IMR-90 (cell line): Measurements from ENCODE around the gene ADAP1. TPM values are rescaled to one million over a fixed set of nuclear protein-coding genes. Genes with fewer than 3 reads are reported as not detected.
A peak's percentile ranks its signal among the peaks of the same experiment; 100 is the strongest.

ENCODE experiments used
- ATAC-seq: fragments of 200-7000 bp; cut with Tn5 transposase; 2 replicates; pipeline ENCODE4 v1.9.1; 2020; ENCODE audit warnings: low read depth, mild to moderate bottlenecking, moderate library complexity
- BruUV-seq: library from RNA; stranded (reverse); fragments of 400-500 nt; replicated peaks from 2 replicates; lab custom pipeline; 2021; lab: Mats Ljungman, UMichigan
- CTCF ChIA-PET: fragments of 300-600 bp; formaldehyde crosslinking; extraction: SDS; loops from one replicate; lab custom pipeline; 2021; ENCODE audit warnings: antibody characterized with exemption; lab: Yijun Ruan, JAX
- POLR2A ChIA-PET: fragments of 300-600 bp; sonication (Branson Sonifier 250); formaldehyde crosslinking; loops from one replicate; lab custom pipeline; 2022; ENCODE audit warnings: antibody characterized with exemption; ENCODE audit not compliant: unreplicated experiment; lab: Charles Lee
- DNase-seq: peaks from one replicate; pipeline ENCODE4 v3.0.0; 2013
- H2AFZ ChIP-seq: replicated peaks from 2 replicates; pipeline ENCODE3; 2013; ENCODE audit warnings: low read length, mild to moderate bottlenecking; ENCODE audit not compliant: poor library complexity
- H2AK5ac ChIP-seq: 2 replicates; pipeline ENCODE4 v1.6.1; 2013; ENCODE audit warnings: low read depth, low read length, inconsistent platforms
- H2AK9ac ChIP-seq: replicated peaks from 2 replicates; pipeline ENCODE3; 2013; ENCODE audit warnings: mild to moderate bottlenecking, low read depth, low read length, moderate library complexity; ENCODE audit not compliant: poor library complexity
- H2BK120ac ChIP-seq: 2 replicates; pipeline ENCODE4 v1.6.1; 2013; ENCODE audit warnings: low read depth, low read length, inconsistent platforms
- H2BK15ac ChIP-seq: 3 replicates; pipeline ENCODE4 v1.6.1; 2013; ENCODE audit warnings: low read depth, low read length, inconsistent platforms
- H2BK20ac ChIP-seq: 2 replicates; pipeline ENCODE4 v1.6.1; 2013; ENCODE audit warnings: low read depth, mild to moderate bottlenecking, inconsistent platforms, low read length, moderate library complexity
- H2BK5ac ChIP-seq: 2 replicates; pipeline ENCODE4 v1.6.1; 2013; ENCODE audit warnings: mild to moderate bottlenecking, low read depth, low read length, inconsistent platforms; ENCODE audit not compliant: poor library complexity, severe bottlenecking
- H3K14ac ChIP-seq: replicated peaks from 2 replicates; pipeline ENCODE4 v1.6.1; 2013; ENCODE audit warnings: low read depth, low read length, inconsistent platforms
- H3K18ac ChIP-seq: 2 replicates; pipeline ENCODE4 v1.6.1; 2013; ENCODE audit warnings: low read depth, low read length, control low read depth
- H3K23ac ChIP-seq: 2 replicates; pipeline ENCODE4 v1.6.1; 2013; ENCODE audit warnings: low read depth, low read length, inconsistent platforms
- H3K27ac ChIP-seq: 2 replicates; pipeline ENCODE4 v1.5.1; 2013; ENCODE audit warnings: mild to moderate bottlenecking, control low read depth, low read length; ENCODE audit not compliant: insufficient read depth
- H3K27me3 ChIP-seq: 2 replicates; pipeline ENCODE4 v1.6.1; 2013; ENCODE audit warnings: low read length; ENCODE audit not compliant: control insufficient read depth, insufficient read depth
- H3K36me3 ChIP-seq: 2 replicates; pipeline ENCODE4 v1.6.1; 2013; ENCODE audit warnings: low read length, mixed read lengths; ENCODE audit not compliant: control insufficient read depth, insufficient read depth
- H3K4ac ChIP-seq: 2 replicates; pipeline ENCODE4 v1.6.1; 2013; ENCODE audit warnings: low read depth, low read length, inconsistent platforms
- H3K4me1 ChIP-seq: 2 replicates; pipeline ENCODE4 v1.6.1; 2013; ENCODE audit warnings: low read length, mixed read lengths; ENCODE audit not compliant: control insufficient read depth, insufficient read depth
- H3K4me2 ChIP-seq: 2 replicates; pipeline ENCODE4 v1.6.1; 2013; ENCODE audit warnings: low read depth, mild to moderate bottlenecking, control low read depth, low read length, moderate library complexity
- H3K4me3 ChIP-seq: 2 replicates; pipeline ENCODE4 v1.5.1; 2013; ENCODE audit warnings: low read depth, mild to moderate bottlenecking, control low read depth, low read length, moderate library complexity; ENCODE audit not compliant: insufficient read depth
- H3K56ac ChIP-seq: 2 replicates; pipeline ENCODE4 v1.6.1; 2013; ENCODE audit warnings: low read length, inconsistent platforms; ENCODE audit not compliant: insufficient read depth; ENCODE audit errors: extremely low read depth
- H3K79me1 ChIP-seq, 2 experiments: 2 replicates each; pipeline ENCODE4 v1.6.1; 2013; ENCODE audit warnings: low read length in 2 of 2, inconsistent platforms in 1 of 2, low read depth in 1 of 2
- H3K9ac ChIP-seq: 2 replicates; pipeline ENCODE4 v1.6.1; 2013; ENCODE audit warnings: low read depth, low read length, control low read depth
- H3K9me1 ChIP-seq: 2 replicates; pipeline ENCODE4 v1.6.1; 2013; ENCODE audit warnings: low read length, inconsistent platforms; ENCODE audit not compliant: insufficient read depth
- H3K9me3 ChIP-seq: 2 replicates; pipeline ENCODE4 v1.6.1; 2013; ENCODE audit warnings: low read length; ENCODE audit not compliant: control insufficient read depth, insufficient read depth
- H4K20me1 ChIP-seq: 2 replicates; pipeline ENCODE4 v1.6.1; 2013; ENCODE audit warnings: low read length, inconsistent platforms; ENCODE audit not compliant: insufficient read depth
- H4K5ac ChIP-seq: 2 replicates; pipeline ENCODE4 v1.6.1; 2013; ENCODE audit warnings: mild to moderate bottlenecking, low read depth, low read length, control low read depth
- H4K8ac ChIP-seq, 2 experiments: 2 replicates each; pipeline ENCODE4 v1.6.1; 2013; ENCODE audit warnings: low read depth in 2 of 2, low read length in 2 of 2, control low read depth in 1 of 2, inconsistent platforms in 1 of 2
- H4K91ac ChIP-seq: 2 replicates; pipeline ENCODE4 v1.6.1; 2013; ENCODE audit warnings: low read depth, low read length, inconsistent platforms; ENCODE audit not compliant: insufficient read depth
- CEBPB ChIP-seq: IDR thresholded peaks from 2 replicates; pipeline ENCODE4 v1.6.1; 2012; ENCODE audit warnings: low read depth, low read length, improper control_type of control experiment
- ELK1 ChIP-seq: fragments of 150-350 bp; IDR thresholded peaks from 2 replicates; pipeline ENCODE4 v1.6.1; 2016; ENCODE audit warnings: low read depth, mild to moderate bottlenecking, low read length, moderate library complexity, borderline replicate concordance
- WGBS, 2 experiments: methylation state at CpG; one replicate each; pipeline versions ENCODE4 v1.1.5 to v1.1.7; 2013; ENCODE audit warnings: missing lambda C conversion rate in 2 of 2; ENCODE audit not compliant: insufficient read length in 1 of 2; ENCODE audit errors: extremely low coverage in 2 of 2; 5-methylcytosine and 5-hydroxymethylcytosine counted together
- dilution Hi-C: fragments of 300-500 bp; cut with HindIII; formaldehyde crosslinking; loops from one replicate; pipeline ENCODE4 v1.14.3; 2018; ENCODE audit warnings: low sequenced_read_pairs; ENCODE audit not compliant: unreplicated experiment
- in situ Hi-C: fragments of 300-500 bp; cut with MboI; formaldehyde crosslinking; loops from 3 replicates; pipeline ENCODE4 v1.14.3; 2019; ENCODE audit warnings: low sequenced_read_pairs, inconsistent platforms, mixed read lengths
- intact Hi-C: fragments of 100-400 bp; cut with micrococcal nuclease; formaldehyde crosslinking; loops from 2 replicates; pipeline ENCODE4 v1.10.0; 2022
- polyA plus RNA-seq, 3 experiments: library from polyadenylated mRNA; depleted of rRNA; stranded (reverse); fragments of >200 nt; gene quantifications; 2 replicates each; pipeline ENCODE4 v1.2.3, GENCODE V29; 2012; ENCODE audit warnings: low replicate concordance in 1 of 3
- total RNA-seq: library from RNA; depleted of rRNA; stranded (reverse); fragments of >200 nt; gene quantifications from 2 replicates; pipeline ENCODE4 v1.2.3, GENCODE V29; 2012

ADAP1 gene
- total and polyA plus RNA-seq, 2 of the 4 experiments (the other 2 are of a cell fraction): 1.4 to 2.0 TPM

GRCh38 chr7:857661-858060, 96.8 kb downstream of the ADAP1 start:
- H4K20me1 ChIP-seq: no peaks in the 10 kb centered on the region; the same call in 1 of the 2 replicates
- peaks cover 2 to 11% of the 10 kb centered on the region in 2 experiments; a peak in 2 of 4 replicates for H3K79me1 ChIP-seq
- POLR2A ChIA-PET: no interaction called here
- no peak overlapping the region for H2AK9ac ChIP-seq
- H3K27ac ChIP-seq: no peak overlapping the region
- in situ Hi-C loops (no loop called here), intact Hi-C loops (no loop called here), dilution Hi-C loops (no loop called here)
- no peak overlapping the region for H2BK20ac ChIP-seq
- DNase-seq: peak; percentile 36
- no peak for TF ChIP-seq CEBPB
- no peak for TF ChIP-seq ELK1
- H4K8ac ChIP-seq: no peak overlapping the region
- H3K14ac ChIP-seq: no peak overlapping the region
- no peak overlapping the region for H3K56ac ChIP-seq
- no peaks in the 10 kb centered on the region for H3K27me3 ChIP-seq
- no peak overlapping the region for H3K4me3 ChIP-seq
- 86% methylated on average over 5 of the region's 9 CpGs; no CpG with 5 or more reads in 1 of the 2 experiments for WGBS, 2 experiments
- ATAC-seq: no peak
- CTCF ChIA-PET: interaction anchor here (1.8 kb wide), 1 partner anchor 10 kb away, joined by 4 read pairs; no protein-coding TSS in a partner anchor
- no peak overlapping the region for H2BK15ac ChIP-seq
- H3K4me1 ChIP-seq: no peaks in the 10 kb centered on the region
- no peak overlapping the region for H3K23ac ChIP-seq
- no peak overlapping the region for H2BK5ac ChIP-seq
- no peaks in the 10 kb centered on the region for H3K9me3 ChIP-seq
- no peak overlapping the region for H4K5ac ChIP-seq
- H3K4me2 ChIP-seq: no peak overlapping the region
- H3K4ac ChIP-seq: no peak overlapping the region
- no peak overlapping the region for H2AK5ac ChIP-seq
- H3K36me3 ChIP-seq: peaks cover 79% of the 10 kb centered on the region
- H2BK120ac ChIP-seq: no peak overlapping the region
- no peak overlapping the region for H4K91ac ChIP-seq
- no peak overlapping the region for H3K18ac ChIP-seq
- BruUV-seq: no TSS peak
- no peak overlapping the region for H3K9ac ChIP-seq
- no peaks in the 10 kb centered on the region for H3K9me1 ChIP-seq
- no peak overlapping the region for H2AFZ ChIP-seq
